HG03439 (cell line): ENCODE measurements around the gene CDC5L.

Experiments
- ATAC-seq: cut with Tn5 transposase; IDR thresholded peaks from one replicate; pipeline ENCODE4 v1.9.1; 2021; ENCODE audit warnings: mild to moderate bottlenecking, moderate library complexity; ENCODE audit not compliant: unreplicated experiment

The CDC5L gene

GRCh38 chr6:44473393-44474189 is 86.1 kb downstream of the CDC5L start:
- ATAC-seq = no peak

GRCh38 chr6:44474190-44474631 is 86.7 kb downstream of the CDC5L start:
- ATAC-seq = no peak

DNA sequence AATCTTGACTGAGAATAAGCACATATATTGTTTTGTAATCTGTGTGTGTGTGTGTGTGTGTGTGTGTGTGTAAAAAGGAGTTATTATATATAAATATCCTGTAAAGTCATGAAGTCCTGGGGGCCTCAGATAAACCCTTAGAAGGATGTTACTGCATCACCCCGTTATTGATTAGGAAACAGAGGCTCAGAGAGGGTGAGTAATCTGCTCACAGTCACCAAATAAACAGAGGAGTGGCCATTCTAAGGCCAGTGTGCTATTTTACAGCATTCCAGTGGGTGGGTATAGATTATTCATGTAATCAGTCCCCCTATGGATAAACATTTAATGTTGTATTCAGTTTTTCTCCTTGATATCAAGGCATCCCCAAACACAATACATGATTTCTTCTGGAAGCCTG is 87.1 kb downstream of the CDC5L start:
- no peak for ATAC-seq

DNA sequence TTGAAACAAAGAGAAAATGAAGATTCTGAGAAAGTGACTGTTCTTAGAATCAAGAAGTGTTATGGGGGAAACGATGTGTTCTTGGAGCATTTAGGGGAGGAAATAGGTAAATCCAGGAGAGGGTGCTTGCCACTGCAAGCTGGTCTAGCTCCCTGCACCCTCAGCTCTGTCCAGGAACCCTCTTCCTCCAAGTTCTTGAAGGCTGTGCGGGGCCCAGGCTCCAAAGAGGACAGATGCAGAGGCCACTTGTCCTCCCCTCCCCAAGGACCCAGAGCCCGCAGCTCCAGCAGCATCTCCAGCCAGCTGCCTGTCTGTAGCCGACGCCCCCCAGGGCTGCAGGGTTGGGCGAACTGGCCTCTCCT is 87.9 kb downstream of the CDC5L start:
- no peak for ATAC-seq

GRCh38 chr6:44475779-44476434 is 88.4 kb downstream of the CDC5L start:
- no peak for ATAC-seq

GRCh38 chr6:44476849-44477248 is 89.3 kb downstream of the CDC5L start:
- ATAC-seq = no peak

DNA sequence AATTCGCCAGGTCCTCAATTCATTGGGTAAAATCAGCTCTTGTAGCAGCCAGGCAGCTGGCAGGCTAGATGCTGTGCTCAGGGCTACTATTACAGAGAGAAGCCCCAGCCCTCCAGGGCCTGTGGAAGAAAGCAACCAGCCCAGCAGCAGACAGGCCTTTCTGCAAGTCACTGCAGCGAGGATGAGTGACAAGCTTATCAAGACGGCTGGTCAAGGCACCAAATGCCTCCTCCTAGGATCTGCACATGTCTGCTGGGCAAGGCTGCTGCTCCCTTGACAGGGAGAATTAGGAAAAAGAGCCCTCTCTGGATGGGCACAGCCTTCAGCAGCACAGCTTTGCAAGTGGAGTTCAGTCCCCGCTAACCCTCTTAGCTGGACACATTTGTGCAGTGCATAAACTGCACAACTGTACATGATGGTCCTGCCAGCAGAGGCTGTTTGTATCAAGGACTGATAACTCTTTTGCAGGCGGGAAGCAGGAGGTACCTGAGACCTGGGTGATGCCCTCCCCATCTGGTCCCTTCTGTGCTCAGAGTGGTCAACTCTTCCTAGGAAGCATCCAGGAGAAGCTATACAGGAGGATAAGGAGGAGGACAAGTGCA is 89.9 kb downstream of the CDC5L start:
- no peak for ATAC-seq

DNA sequence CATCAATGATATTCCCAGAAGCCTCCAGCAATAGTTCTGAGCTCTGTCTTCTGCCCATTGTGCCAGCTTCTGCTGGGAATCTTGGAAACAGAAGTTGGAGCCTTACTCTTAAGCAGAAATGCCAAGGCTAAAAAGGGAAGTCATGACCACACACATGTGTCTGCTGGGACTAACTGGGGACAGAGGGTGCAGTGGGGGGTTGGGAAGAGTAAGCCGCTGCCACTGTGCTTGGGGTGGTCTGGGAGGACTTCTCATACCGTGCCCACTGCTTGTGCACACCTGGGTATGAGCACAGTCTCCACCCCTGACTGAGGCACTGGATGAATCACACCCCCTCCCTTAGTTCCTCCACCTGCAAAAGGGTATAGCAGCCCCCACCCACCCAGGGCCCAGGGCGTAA is 90.7 kb downstream of the CDC5L start:
- no peak for ATAC-seq

- no peak for ATAC-seq
These were observed 91.2 kb downstream of the CDC5L start for GRCh38 chr6:44478591-44479254.

GRCh38 chr6:44480097-44480541 is 92.6 kb downstream of the CDC5L start:
- ATAC-seq = no peak

DNA sequence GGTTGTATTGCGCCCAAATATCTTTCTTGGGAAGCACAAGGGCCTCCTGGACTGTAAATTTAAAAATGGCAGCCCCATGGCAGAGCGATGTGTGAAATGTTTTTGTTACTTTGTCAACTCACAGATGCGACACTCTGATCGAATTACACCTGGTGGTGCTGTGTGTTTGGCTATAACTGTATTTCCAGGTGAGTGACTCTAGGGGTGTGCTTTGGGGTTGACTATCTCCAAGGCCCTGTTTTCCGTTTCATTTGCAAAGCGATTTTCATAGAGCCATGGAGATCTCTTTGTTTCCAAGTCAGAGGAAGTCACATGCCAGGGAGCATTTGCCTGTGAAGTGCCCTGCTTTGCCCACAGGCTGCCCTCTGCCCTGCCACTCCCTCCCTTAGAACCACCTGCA is 93.5 kb downstream of the CDC5L start:
- no peak for ATAC-seq

DNA sequence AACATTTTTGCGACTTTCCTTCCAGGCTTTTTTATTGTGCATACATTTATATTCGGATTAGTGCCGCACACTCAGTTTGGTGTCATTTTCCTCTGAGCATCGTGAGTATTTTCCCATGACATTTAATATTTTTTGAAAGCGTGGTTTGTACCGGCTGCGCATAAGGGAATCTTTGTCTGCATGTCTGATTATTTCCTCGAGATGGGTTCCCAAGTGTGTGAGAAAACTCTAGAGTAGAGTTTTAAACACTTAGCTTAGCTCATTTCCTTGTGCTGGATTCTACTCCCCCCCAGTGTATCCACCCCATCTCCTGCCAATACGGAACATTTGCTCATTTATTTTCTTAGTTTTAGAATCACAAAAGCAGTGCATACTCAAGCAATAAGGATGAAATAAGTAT is 94.3 kb downstream of the CDC5L start:
- no peak for ATAC-seq

- no peak for ATAC-seq
These were observed 98.3 kb downstream of the CDC5L start for GRCh38 chr6:44485601-44486401.

DNA sequence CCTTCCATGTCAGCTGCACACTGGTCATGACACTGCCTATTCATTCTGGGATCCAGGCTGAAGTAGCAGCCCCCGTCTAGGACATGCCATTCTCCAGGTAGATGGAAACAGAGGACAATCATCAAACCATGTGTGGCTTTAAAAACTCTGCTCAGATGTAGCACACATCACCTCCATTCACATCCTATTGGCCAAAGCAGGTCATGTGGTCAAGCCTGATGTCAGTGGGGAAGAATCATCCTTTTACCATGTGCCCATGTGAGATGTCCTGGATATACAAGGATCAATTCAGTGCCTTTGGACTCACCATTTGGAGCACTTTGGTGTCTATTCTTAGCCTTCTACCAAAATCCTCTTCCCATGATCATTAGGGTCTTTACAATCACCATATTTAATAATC is 99.5 kb downstream of the CDC5L start:
- ATAC-seq = no peak

- ATAC-seq = no peak
These were observed 100.1 kb downstream of the CDC5L start for GRCh38 chr6:44487586-44487985.

DNA sequence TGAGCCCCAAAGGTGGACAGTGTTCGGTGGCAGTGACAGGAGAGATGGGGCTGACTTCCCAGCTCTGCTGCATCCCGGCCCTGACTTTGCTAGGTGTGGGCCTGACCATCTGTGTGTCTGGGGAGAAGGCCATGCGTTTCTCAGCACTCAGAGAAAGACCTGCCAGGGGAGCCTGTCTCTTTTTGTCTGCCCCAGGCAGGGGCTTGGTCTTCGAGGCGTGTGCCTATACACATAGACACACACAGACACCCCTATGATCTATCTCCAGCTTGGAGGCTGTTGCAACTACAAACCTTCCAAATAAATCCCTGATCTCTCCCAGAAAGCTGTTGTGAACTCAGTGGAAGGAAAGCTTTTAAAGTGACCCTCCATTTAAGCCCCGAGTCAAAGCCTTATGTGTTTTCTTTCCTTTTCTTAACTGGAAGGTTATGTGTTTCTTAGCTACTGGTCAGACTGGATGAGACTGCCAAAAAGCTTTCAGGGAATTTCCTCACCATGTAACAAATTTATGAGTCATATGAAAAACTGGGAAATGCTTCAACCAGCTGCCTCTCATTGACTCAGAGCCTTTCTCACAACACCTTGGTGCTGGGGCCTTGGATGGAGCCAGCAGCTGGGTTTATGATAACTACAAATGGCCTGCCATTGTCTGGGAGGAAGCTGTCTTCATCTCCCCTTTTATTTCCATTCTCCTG is 102.6 kb downstream of the CDC5L start:
- ATAC-seq = no peak

DNA sequence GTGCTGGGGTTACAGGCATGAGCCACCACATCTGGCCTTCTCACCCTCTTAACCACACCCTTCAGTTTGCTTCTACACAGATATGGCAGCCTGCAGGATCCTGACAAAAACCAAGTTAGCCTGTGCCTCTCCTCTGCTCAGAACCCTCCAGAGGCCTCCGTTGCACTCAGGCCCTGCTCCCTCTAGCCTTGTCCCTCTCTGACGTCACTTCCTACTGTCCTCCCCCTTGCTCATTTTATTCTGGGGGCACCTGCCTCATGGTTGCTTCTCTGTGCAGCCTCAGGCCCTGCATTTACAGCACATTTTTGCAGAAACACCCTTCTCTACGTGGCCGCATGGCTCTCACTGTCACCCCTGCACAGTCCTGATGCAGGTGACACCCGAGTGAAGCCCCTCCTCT is 105.6 kb downstream of the CDC5L start:
- no peak for ATAC-seq

DNA sequence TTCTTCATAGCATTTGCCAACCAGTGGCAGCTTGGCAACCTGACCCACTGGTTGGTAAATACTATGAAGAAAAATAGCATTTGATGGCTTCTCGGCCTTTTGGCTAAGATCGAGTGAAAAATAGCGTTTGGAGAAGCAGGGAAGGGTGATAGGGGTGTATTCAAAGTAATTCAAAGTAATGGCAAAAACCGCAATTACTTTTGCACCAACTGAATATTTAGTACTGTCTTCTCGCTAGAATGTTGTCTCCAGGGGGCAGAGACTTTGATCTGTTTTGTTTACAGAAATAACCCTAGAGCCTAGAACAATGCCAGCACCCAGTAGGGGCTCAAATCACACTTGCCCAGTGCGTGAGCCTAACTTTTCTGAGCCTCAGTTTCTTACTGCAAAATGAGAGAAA is 106.1 kb downstream of the CDC5L start:
- ATAC-seq = no peak

GRCh38 chr6:44494011-44494501 is 106.5 kb downstream of the CDC5L start:
- ATAC-seq = no peak
